Body of pancreas (tissue), 4 donors: ENCODE results near the gene GP1BA.

Experiments used
- CTCF ChIP-seq, 7 experiments: fragments of 450-650 bp in 4 of 7; fragments of 200-600 bp in 3 of 7; sonication (generic) in 3 of 7; IDR thresholded peaks; one replicate each; pipeline ENCODE4 v1.5.1; 2016 to 2019; ENCODE audit warnings: antibody characterized with exemption in 7 of 7
- POLR2A ChIP-seq, 3 donors: fragments of 450-650 bp; IDR thresholded peaks; one replicate each; pipeline ENCODE4 v1.6.1; 2016; ENCODE audit warnings: antibody characterized with exemption in 3 of 3, mild to moderate bottlenecking in 2 of 3

- TF ChIP-seq POLR2A (IDR thresholded peaks at IDR 0.05) (no peak), CTCF (IDR thresholded peaks at IDR 0.05) (no peak)
Measured at GRCh38 chr17:4939546-4939795, 7.4 kb downstream of the GP1BA start.
